K562 (cell line): ENCODE results near the gene HPDL. TPM values are rescaled to one million over a fixed set of nuclear protein-coding genes. Genes with fewer than 3 reads are reported as not detected.

Source experiments
- CHAMP1 ChIP-seq: fragments of 450-650 bp; IDR thresholded peaks from 2 replicates; pipeline ENCODE4 v1.6.1; 2016; ENCODE audit warnings: mild to moderate bottlenecking
- ESRRA ChIP-seq: fragments of 450-650 bp; IDR thresholded peaks from 2 replicates; pipeline ENCODE4 v1.6.1; 2014; ENCODE audit warnings: low read depth, mild to moderate bottlenecking, moderate library complexity, borderline replicate concordance
- FOXA1 ChIP-seq: fragments of 450-650 bp; IDR thresholded peaks from 2 replicates; pipeline ENCODE4 v1.6.1; 2016; ENCODE audit warnings: mild to moderate bottlenecking, borderline replicate concordance
- GTF2B ChIP-seq: IDR thresholded peaks from 2 replicates; pipeline ENCODE4 v1.6.1; 2011; ENCODE audit not compliant: insufficient read length; ENCODE audit errors: extremely low read depth
- HDAC6 ChIP-seq: IDR thresholded peaks from 2 replicates; pipeline ENCODE4 v1.6.1; 2012; ENCODE audit warnings: low read depth, mild to moderate bottlenecking, control low read depth, inconsistent platforms, low read length, moderate library complexity
- HLTF ChIP-seq: fragments of 450-650 bp; IDR thresholded peaks from 2 replicates; pipeline ENCODE4 v1.6.1; 2016
- HMGXB4 ChIP-seq: sonication (generic); formaldehyde crosslinking; IDR thresholded peaks from 2 replicates; pipeline ENCODE4 v1.8.1; 2023; ENCODE audit warnings: mild to moderate bottlenecking, missing genetic modification reagents
- JUNB ChIP-seq: fragments of 450-650 bp; formaldehyde crosslinking; conservative IDR thresholded peaks from 2 replicates; pipeline ENCODE4 v1.4.0; 2020; ENCODE audit warnings: mild to moderate bottlenecking
- LARP7 ChIP-seq: fragments of 450-650 bp; IDR thresholded peaks from 2 replicates; pipeline ENCODE4 v1.6.1; 2016
- MXD1 ChIP-seq: fragments of 250-450 bp; sonication (Bioruptor Pico); IDR thresholded peaks from 2 replicates; pipeline ENCODE4 v1.8.0; 2021; ENCODE audit warnings: borderline replicate concordance, mild to moderate bottlenecking, moderate library complexity; ENCODE audit not compliant: poor library complexity, severe bottlenecking
- MYBL2 ChIP-seq, 2 experiments: fragments of 450-650 bp in 1 of 2; sonication (generic) in 1 of 2; formaldehyde crosslinking in 1 of 2; IDR thresholded peaks; 2 replicates each; pipeline versions ENCODE4 v1.6.1 to v1.8.1; 2017 to 2022; ENCODE audit warnings: borderline replicate concordance in 1 of 2, inconsistent platforms in 1 of 2, low read depth in 1 of 2, mild to moderate bottlenecking in 1 of 2, missing genetic modification reagents in 1 of 2, moderate library complexity in 1 of 2
- NELFE ChIP-seq: IDR thresholded peaks from 2 replicates; pipeline ENCODE4 v1.6.1; 2011; ENCODE audit warnings: mild to moderate bottlenecking; ENCODE audit not compliant: insufficient read depth, insufficient read length
- NFIC ChIP-seq: fragments of 450-650 bp; IDR thresholded peaks from 2 replicates; pipeline ENCODE4 v1.6.1; 2017; ENCODE audit warnings: mild to moderate bottlenecking, inconsistent platforms
- RBM22 ChIP-seq: fragments of 200-400 bp; formaldehyde crosslinking; IDR thresholded peaks from 2 replicates; pipeline ENCODE4 v1.6.1; 2018; ENCODE audit warnings: low read length, low read depth; ENCODE audit not compliant: poor library complexity, severe bottlenecking
- SMAD3 ChIP-seq: fragments of 450-650 bp; formaldehyde crosslinking; conservative IDR thresholded peaks from 2 replicates; pipeline ENCODE4 v1.4.0; 2020; ENCODE audit warnings: mild to moderate bottlenecking
- SRSF1 ChIP-seq: fragments of 200-400 bp; formaldehyde crosslinking; IDR thresholded peaks from 2 replicates; pipeline ENCODE4 v1.6.1; 2017; ENCODE audit warnings: mild to moderate bottlenecking, low read depth, low read length, moderate library complexity
- SRSF3 ChIP-seq: fragments of 200-400 bp; formaldehyde crosslinking; IDR thresholded peaks from 2 replicates; pipeline ENCODE4 v1.6.1; 2016; ENCODE audit warnings: mild to moderate bottlenecking, low read length, moderate library complexity; ENCODE audit not compliant: insufficient read depth
- ZFP1 ChIP-seq: fragments of 450-650 bp; formaldehyde crosslinking; IDR thresholded peaks from 2 replicates; pipeline ENCODE4 v1.4.0; 2020; ENCODE audit warnings: mild to moderate bottlenecking, mixed read lengths
- ZNF551 ChIP-seq: fragments of 250-450 bp; sonication (Bioruptor Pico); IDR thresholded peaks from 2 replicates; pipeline ENCODE4 v1.5.0; 2021; ENCODE audit warnings: mild to moderate bottlenecking, moderate library complexity
- polyA plus RNA-seq, 8 experiments: library from polyadenylated mRNA; depleted of rRNA in 4 of 8; stranded (reverse) in 5 of 8; unstranded in 3 of 8; fragments of >200 nt; fragmentation: Nextera tagmentation in 2 of 8; fragmentation: Illumina TruSeq in 1 of 8; extraction: Ambion mirVana in 2 of 8; extraction: Trizol in 1 of 8; gene quantifications; 2 replicates each; pipeline versions ENCODE4 v1.2.1 to v1.2.3, GENCODE V29; 2011 to 2014; ENCODE audit warnings: inconsistent platforms in 1 of 8, missing spikeins in 1 of 8
- total RNA-seq, 7 experiments: library from RNA; depleted of rRNA in 6 of 7; stranded (reverse); fragments of >200 nt in 6 of 7; fragmentation: Illumina TruSeq in 2 of 7; extraction: Trizol in 2 of 7; gene quantifications; 2 replicates each; pipeline versions ENCODE4 v1.2.1 to v1.2.3, GENCODE V29; 2011 to 2021; ENCODE audit warnings: low replicate concordance in 1 of 7
- TF ChIP-seq, protein P1 (sequence below): fragments of 250-450 bp; sonication (Bioruptor Pico); IDR thresholded peaks from 2 replicates; pipeline ENCODE4 v1.5.0; 2020; ENCODE audit warnings: mild to moderate bottlenecking

HPDL gene
- total and polyA plus RNA-seq, 9 of the 15 experiments (the other 6 are each of a cell fraction or from before 2014, with no cell fraction given) = not detected

- TF ChIP-seq, protein P1, sequence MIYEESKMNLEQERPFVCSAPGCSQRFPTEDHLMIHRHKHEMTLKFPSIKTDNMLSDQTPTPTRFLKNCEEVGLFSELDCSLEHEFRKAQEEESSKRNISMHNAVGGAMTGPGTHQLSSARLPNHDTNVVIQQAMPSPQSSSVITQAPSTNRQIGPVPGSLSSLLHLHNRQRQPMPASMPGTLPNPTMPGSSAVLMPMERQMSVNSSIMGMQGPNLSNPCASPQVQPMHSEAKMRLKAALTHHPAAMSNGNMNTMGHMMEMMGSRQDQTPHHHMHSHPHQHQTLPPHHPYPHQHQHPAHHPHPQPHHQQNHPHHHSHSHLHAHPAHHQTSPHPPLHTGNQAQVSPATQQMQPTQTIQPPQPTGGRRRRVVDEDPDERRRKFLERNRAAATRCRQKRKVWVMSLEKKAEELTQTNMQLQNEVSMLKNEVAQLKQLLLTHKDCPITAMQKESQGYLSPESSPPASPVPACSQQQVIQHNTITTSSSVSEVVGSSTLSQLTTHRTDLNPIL (CRISPR knock-in tag) = no peak
- no peak for TF ChIP-seq SMAD3
- TF ChIP-seq RBM22 = no peak
- TF ChIP-seq HLTF = peak; percentile 93
- no peak for TF ChIP-seq JUNB (CRISPR knock-in tag)
- TF ChIP-seq SRSF1 = no peak
- no peak for TF ChIP-seq HDAC6
- no peak for TF ChIP-seq GTF2B
- TF ChIP-seq MXD1 = peak; percentile 32
- TF ChIP-seq ESRRA = peak; percentile 73; the same call in 1 of the 2 replicates
- no peak for TF ChIP-seq FOXA1
- no peak for TF ChIP-seq NELFE
- TF ChIP-seq ZFP1 (CRISPR knock-in tag) = no peak
- peak; percentile 98 for TF ChIP-seq HMGXB4 (CRISPR knock-in tag)
- TF ChIP-seq CHAMP1 = peak; percentile 56; the same call in 1 of the 2 replicates
- peak; percentile 52 for TF ChIP-seq NFIC
- no peak; the same call in 1 of the 2 replicates for TF ChIP-seq MYBL2 (IDR thresholded peaks at IDR 0.05; ENCODE audit: low read depth)
- no peak for TF ChIP-seq MYBL2 (CRISPR knock-in tag; IDR thresholded peaks at IDR 0.05; ENCODE audit: borderline replicate concordance)
- no peak; the same call in 1 of the 2 replicates for TF ChIP-seq LARP7
- TF ChIP-seq SRSF3 = no peak
- no peak for TF ChIP-seq ZNF551 (CRISPR knock-in tag)
Observed at GRCh38 chr1:45303520-45304310, 23.0 kb upstream of the HPDL start (continued).
